H1 (cell line): Measurements from ENCODE around the gene RBM47. TPM values are rescaled to one million over a fixed set of nuclear protein-coding genes. Genes with fewer than 3 reads are reported as not detected.

Experiments
- BCL11A ChIP-seq, 2 experiments: IDR thresholded peaks; one replicate each; pipeline ENCODE4 v1.6.1; 2011; ENCODE audit warnings: low read depth in 2 of 2, low read length in 2 of 2, mild to moderate bottlenecking in 2 of 2
- CBX8 ChIP-seq: fragments of 300-800, 300-1000 bp; sonication (generic); IDR thresholded peaks from 2 replicates; pipeline ENCODE4 v1.7.1; 2016; ENCODE audit warnings: low read depth, low read length, borderline replicate concordance
- FOSL1 ChIP-seq: IDR thresholded peaks from 2 replicates; pipeline ENCODE4 v1.6.1; 2011; ENCODE audit warnings: mild to moderate bottlenecking, low read depth, low read length, moderate library complexity; ENCODE audit not compliant: insufficient read depth
- GTF2F1 ChIP-seq: IDR thresholded peaks from 2 replicates; pipeline ENCODE4 v1.6.1; 2012; ENCODE audit warnings: low read depth, low read length, improper control_type of control experiment, borderline replicate concordance
- HDAC6 ChIP-seq: IDR thresholded peaks from one replicate; pipeline ENCODE4 v1.7.1; 2012; ENCODE audit warnings: low read depth, mild to moderate bottlenecking, inconsistent platforms, low read length, moderate library complexity
- JUND ChIP-seq: IDR thresholded peaks from 2 replicates; pipeline ENCODE4 v1.6.1; 2011; ENCODE audit warnings: mild to moderate bottlenecking, improper control_type of control experiment, low read length
- SRF ChIP-seq: IDR thresholded peaks from 2 replicates; pipeline ENCODE4 v1.6.1; 2011; ENCODE audit warnings: mild to moderate bottlenecking, low read depth, low read length, moderate library complexity
- TAF7 ChIP-seq: optimal IDR thresholded peaks from 2 replicates; pipeline ENCODE3; 2011; ENCODE audit warnings: low read depth, mild to moderate bottlenecking, inconsistent platforms, low read length, moderate library complexity, borderline replicate concordance
- TCF12 ChIP-seq: IDR thresholded peaks from 2 replicates; pipeline ENCODE4 v1.6.1; 2011; ENCODE audit warnings: low read depth, mild to moderate bottlenecking, low read length
- polyA plus RNA-seq, 7 experiments: library from polyadenylated mRNA; depleted of rRNA in 3 of 7; stranded (reverse) in 5 of 7; unstranded in 2 of 7; fragments of >200 nt in 5 of 7; fragments of 200-250 nt in 2 of 7; gene quantifications; 1 replicate in 5 of 7; 2 replicates in 1 of 7; 4 replicates in 1 of 7; pipeline versions ENCODE4 v1.2.1 to v1.2.3, GENCODE V29; 2011 to 2013; ENCODE audit warnings: missing spikeins in 2 of 7, mixed read lengths in 2 of 7
- total RNA-seq: library from RNA; stranded (reverse); fragmentation: NEBNext Ultra II Directional; extraction: Animal tissue kit (Norgen Biotek cat#: 25700); gene quantifications from 2 replicates; pipeline ENCODE4 v1.2.1, GENCODE V29; 2021
- TF ChIP-seq, protein P1 (sequence below): fragments of 300-600 bp; sonication (generic); IDR thresholded peaks from 2 replicates; pipeline ENCODE4 v1.7.1; 2012; ENCODE audit warnings: low read length, moderate library complexity, mild to moderate bottlenecking, inconsistent platforms; ENCODE audit not compliant: insufficient replicate concordance

RBM47 gene
- total and polyA plus RNA-seq, 2 of the 8 experiments (the other 6 are each of a cell fraction or from before 2014, with no cell fraction given), result 42.8 to 78.9 TPM

DNA sequence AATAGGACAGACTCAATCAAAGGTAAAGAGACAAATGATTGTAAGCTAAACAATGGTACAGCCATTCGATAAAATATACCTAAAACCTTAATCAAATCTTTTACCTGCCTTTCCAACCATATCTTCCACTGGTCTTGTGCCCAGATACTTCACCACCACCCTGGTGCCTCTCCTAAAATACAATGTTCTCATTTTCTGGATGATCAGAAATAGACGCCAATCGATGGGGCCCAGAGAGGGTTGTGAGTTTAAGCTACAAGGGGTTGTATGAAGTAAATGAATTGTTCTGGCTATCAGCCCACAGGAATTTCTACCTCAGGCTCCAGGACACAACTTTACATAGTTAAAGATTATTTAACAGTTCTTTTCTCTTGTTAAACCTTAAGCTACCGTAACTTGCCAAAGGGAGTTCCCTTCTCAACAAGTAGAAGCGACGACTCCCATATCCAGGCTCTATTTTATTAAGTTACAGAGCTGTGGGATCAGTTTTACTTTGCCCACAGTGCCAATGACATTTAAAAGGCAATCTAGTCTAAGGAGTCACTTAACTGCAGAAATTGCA is 195.5 kb downstream of the RBM47 start (continued):
- TF ChIP-seq, protein P1, sequence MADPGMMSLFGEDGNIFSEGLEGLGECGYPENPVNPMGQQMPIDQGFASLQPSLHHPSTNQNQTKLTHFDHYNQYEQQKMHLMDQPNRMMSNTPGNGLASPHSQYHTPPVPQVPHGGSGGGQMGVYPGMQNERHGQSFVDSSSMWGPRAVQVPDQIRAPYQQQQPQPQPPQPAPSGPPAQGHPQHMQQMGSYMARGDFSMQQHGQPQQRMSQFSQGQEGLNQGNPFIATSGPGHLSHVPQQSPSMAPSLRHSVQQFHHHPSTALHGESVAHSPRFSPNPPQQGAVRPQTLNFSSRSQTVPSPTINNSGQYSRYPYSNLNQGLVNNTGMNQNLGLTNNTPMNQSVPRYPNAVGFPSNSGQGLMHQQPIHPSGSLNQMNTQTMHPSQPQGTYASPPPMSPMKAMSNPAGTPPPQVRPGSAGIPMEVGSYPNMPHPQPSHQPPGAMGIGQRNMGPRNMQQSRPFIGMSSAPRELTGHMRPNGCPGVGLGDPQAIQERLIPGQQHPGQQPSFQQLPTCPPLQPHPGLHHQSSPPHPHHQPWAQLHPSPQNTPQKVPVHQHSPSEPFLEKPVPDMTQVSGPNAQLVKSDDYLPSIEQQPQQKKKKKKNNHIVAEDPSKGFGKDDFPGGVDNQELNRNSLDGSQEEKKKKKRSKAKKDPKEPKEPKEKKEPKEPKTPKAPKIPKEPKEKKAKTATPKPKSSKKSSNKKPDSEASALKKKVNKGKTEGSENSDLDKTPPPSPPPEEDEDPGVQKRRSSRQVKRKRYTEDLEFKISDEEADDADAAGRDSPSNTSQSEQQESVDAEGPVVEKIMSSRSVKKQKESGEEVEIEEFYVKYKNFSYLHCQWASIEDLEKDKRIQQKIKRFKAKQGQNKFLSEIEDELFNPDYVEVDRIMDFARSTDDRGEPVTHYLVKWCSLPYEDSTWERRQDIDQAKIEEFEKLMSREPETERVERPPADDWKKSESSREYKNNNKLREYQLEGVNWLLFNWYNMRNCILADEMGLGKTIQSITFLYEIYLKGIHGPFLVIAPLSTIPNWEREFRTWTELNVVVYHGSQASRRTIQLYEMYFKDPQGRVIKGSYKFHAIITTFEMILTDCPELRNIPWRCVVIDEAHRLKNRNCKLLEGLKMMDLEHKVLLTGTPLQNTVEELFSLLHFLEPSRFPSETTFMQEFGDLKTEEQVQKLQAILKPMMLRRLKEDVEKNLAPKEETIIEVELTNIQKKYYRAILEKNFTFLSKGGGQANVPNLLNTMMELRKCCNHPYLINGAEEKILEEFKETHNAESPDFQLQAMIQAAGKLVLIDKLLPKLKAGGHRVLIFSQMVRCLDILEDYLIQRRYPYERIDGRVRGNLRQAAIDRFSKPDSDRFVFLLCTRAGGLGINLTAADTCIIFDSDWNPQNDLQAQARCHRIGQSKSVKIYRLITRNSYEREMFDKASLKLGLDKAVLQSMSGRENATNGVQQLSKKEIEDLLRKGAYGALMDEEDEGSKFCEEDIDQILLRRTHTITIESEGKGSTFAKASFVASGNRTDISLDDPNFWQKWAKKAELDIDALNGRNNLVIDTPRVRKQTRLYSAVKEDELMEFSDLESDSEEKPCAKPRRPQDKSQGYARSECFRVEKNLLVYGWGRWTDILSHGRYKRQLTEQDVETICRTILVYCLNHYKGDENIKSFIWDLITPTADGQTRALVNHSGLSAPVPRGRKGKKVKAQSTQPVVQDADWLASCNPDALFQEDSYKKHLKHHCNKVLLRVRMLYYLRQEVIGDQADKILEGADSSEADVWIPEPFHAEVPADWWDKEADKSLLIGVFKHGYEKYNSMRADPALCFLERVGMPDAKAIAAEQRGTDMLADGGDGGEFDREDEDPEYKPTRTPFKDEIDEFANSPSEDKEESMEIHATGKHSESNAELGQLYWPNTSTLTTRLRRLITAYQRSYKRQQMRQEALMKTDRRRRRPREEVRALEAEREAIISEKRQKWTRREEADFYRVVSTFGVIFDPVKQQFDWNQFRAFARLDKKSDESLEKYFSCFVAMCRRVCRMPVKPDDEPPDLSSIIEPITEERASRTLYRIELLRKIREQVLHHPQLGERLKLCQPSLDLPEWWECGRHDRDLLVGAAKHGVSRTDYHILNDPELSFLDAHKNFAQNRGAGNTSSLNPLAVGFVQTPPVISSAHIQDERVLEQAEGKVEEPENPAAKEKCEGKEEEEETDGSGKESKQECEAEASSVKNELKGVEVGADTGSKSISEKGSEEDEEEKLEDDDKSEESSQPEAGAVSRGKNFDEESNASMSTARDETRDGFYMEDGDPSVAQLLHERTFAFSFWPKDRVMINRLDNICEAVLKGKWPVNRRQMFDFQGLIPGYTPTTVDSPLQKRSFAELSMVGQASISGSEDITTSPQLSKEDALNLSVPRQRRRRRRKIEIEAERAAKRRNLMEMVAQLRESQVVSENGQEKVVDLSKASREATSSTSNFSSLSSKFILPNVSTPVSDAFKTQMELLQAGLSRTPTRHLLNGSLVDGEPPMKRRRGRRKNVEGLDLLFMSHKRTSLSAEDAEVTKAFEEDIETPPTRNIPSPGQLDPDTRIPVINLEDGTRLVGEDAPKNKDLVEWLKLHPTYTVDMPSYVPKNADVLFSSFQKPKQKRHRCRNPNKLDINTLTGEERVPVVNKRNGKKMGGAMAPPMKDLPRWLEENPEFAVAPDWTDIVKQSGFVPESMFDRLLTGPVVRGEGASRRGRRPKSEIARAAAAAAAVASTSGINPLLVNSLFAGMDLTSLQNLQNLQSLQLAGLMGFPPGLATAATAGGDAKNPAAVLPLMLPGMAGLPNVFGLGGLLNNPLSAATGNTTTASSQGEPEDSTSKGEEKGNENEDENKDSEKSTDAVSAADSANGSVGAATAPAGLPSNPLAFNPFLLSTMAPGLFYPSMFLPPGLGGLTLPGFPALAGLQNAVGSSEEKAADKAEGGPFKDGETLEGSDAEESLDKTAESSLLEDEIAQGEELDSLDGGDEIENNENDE, result no peak
- TF ChIP-seq GTF2F1 (no peak), JUND (no peak), TAF7 (no peak), SRF (no peak), FOSL1 (no peak), HDAC6 (no peak), TCF12 (no peak), BCL11A (IDR thresholded peaks at IDR 0.05; ENCODE audit: low read depth in 2 of 2, low read length in 2 of 2) (no peak), CBX8 (no peak)
